ENCODE results near the gene OR2A1.
"Not testable (repeated sequence)": the region's sequence is repeated elsewhere in the genome, so short reads cannot be mapped to it uniquely, and the experiment has no call there.

Gene OR2A1

GRCh38 chr7:144311872-144312469 is at the start of gene OR2A1:
Gene OR2A1, plus strand, starts transcription at chr7:144312419. Its CDS starts 5,706 bp downstream, at chr7:144318125.
- not testable (repeated sequence) for DNase-seq

GRCh38 chr7:144264692-144265091 is 47.5 kb upstream of the OR2A1 start, which contains the start of gene OR2A7:
Gene OR2A7, minus strand, starts transcription at chr7:144264792. Its CDS starts 5,164 bp downstream, at chr7:144259628.
- not testable (repeated sequence) for DNase-seq

DNA sequence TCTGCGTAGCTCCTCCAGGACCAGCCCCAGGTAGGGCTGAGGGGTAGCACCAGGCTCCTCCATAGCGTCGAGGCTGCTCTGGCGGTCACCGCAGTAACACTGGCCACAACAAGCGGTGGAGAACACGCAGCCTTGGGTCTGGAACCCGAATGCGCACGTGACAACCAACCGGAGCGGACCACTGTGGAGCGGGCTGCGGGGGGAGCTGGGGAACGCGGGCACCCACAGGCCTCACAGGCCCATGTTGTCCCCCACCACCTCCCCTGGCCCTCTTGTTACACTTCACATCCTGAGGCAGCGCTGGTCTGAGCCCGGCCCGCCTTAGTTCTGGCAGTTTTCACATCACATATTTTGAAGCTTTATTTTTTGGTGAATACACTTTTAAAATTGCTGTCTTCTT is 43.0 kb upstream of the OR2A1 start, which contains the start of gene CTAGE8:
CTAGE8 (minus strand) TSS at position 101 of the 400 bp plus-strand sequence; CDS start at position 63, 38 bp downstream.
- not testable (repeated sequence) for DNase-seq

DNA sequence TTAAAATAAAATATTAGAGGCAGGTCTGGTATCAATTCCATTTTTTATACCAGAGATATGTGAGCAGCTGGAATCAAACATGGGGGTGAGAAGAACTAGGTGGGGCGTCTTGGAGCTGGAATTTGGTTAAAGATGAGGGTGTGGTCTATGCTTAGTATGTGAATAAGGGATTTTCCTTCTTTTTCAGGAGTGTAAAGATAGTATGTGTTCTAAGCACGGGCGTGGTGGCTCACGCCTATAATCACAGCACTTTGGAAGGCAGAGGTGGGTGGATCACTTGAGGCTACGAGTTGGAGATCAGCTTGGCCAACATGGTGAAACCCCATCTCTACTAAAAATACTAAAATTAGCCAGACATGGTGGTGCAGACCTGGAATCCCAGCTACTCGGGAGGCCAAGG is 36.9 kb upstream of the OR2A1 start:
- DNase-seq = not testable (repeated sequence)

GRCh38 chr7:144280010-144280409 is 32.2 kb upstream of the OR2A1 start:
- DNase-seq = not testable (repeated sequence)

DNA sequence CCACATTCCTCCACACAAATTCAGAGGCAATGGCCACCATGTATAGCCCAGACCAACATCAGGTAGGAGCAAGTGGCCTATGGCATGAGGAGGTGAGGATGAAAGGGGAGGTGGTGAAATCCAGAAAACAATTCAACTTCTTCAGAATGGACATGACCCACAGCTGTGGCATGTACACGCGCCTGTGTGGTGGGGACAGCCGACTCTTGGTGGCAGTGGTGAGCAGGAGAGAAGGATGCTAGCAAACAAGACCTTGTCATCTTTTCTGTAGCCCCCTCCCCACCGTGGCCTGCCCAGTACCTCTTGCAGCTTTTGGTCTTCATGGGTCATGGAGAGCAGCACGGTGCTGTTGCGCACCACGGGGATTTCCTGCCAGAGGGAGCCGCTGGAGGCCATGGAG is 30.2 kb upstream of the OR2A1 start:
- DNase-seq = not testable (repeated sequence)

- not testable (repeated sequence) for DNase-seq
Measured at GRCh38 chr7:144282490-144282889, 29.7 kb upstream of the OR2A1 start.

- not testable (repeated sequence) for DNase-seq
Measured at GRCh38 chr7:144283716-144284115, 28.5 kb upstream of the OR2A1 start.

- not testable (repeated sequence) for DNase-seq
Measured at GRCh38 chr7:144287171-144287784, 24.9 kb upstream of the OR2A1 start.

DNA sequence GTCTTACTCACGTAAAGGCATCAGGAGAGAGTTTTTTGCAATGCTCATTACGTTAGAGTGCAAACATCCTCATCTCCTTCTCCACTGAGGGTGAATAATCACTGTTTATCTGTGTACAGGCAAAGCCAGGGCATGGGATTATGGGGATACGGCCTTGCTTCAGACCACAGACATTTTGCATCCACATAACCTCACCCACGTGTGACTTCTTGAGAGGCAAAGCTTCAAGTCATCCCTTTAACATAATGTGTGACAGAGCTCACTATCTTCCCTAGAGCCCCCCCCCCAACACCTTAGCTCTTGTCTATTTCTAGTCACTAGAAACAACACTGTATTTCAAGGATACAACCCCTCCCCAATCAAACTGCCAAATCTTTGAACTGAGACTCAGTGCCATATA is 20.6 kb upstream of the OR2A1 start:
- DNase-seq = not testable (repeated sequence)

- DNase-seq = peak; percentile 7
Measured at GRCh38 chr7:144292384-144293161, 19.6 kb upstream of the OR2A1 start.

- peak; percentile 5 for DNase-seq
Measured at GRCh38 chr7:144293794-144294499, 18.3 kb upstream of the OR2A1 start.

- DNase-seq = not testable (repeated sequence)
Measured at GRCh38 chr7:144302578-144303303, 9.5 kb upstream of the OR2A1 start.

DNA sequence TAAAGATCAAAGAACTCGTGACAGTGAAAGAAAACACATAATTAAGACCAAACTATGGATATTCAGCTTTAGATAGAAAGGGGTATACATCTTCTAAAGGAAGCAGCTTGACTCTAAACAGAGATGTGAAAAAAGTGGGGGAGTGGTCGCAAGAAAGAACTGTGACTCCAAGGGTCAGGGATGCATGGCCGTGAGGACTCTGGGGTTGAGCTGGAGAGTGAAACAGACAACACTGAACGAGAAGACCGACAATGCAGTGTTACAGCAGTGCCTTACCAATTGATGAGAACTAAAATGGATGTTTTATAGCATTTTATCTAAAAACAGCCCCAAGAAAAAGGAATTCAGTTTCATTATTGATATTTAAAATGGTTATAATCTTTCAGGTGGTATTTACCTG is 8.6 kb upstream of the OR2A1 start:
- not testable (repeated sequence) for DNase-seq

GRCh38 chr7:144305156-144305555 is 7.1 kb upstream of the OR2A1 start:
- DNase-seq = not testable (repeated sequence)

DNA sequence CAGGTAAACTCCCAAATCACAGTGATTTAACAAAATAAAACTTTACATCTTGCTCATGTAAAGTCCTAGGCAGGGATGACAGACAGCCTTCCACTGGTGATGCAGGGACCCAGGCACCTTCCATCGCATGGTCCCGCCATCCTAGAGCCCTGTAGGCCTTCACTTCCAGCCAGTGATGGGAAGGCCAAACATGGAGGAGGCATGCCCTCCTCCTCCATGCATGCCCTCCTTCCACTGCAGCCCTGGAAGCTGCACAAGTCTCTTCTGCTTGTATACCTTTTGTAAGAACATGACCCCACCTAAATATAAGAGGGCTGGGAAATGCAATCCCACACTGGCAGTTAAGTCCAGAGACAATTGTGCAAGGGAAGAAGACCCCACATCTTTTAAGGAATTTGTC is 2.5 kb upstream of the OR2A1 start:
- DNase-seq = not testable (repeated sequence)

GRCh38 chr7:144311218-144311617 is 1.0 kb upstream of the OR2A1 start:
- DNase-seq = not testable (repeated sequence)

GRCh38 chr7:144317537-144317936 is 5.3 kb downstream of the OR2A1 start:
- not testable (repeated sequence) for DNase-seq

- not testable (repeated sequence) for DNase-seq
Measured at GRCh38 chr7:144319547-144319946, 7.3 kb downstream of the OR2A1 start.

DNA sequence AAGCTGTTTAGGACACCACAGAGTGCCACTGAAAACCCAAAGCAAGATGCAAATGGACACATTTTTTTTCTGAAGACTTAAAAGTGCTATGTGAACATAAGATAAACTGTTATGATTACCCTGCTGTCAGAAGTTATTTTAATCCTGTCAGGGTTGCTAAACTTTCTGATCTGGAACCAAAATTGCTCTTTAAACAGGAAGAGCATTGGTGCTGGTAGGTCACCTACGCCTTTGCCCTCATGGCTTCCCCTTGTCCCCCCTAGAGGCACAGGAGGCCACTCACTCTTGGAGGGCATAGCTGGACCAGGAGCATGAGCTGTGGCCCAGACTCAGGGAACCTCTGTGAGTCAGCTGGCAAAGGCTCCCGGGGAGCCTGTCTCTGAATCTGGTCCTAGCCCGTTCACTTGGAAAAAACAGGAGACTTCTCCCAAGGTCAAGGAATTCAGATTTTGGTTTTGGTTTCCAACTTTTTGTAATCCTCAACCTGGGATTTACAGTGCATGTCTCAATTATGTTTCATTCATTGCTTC is 9.5 kb downstream of the OR2A1 start:
- DNase-seq = not testable (repeated sequence)

GRCh38 chr7:144323359-144323758 is 11.1 kb downstream of the OR2A1 start:
- not testable (repeated sequence) for DNase-seq

- not testable (repeated sequence) for DNase-seq
Measured at GRCh38 chr7:144325868-144326267, 13.6 kb downstream of the OR2A1 start.
